HL-60/S4 treated with phorbol 12-myristate 13-acetate at 8.2 ng/mL for 4 days and 3 days (cell line): Measurements from ENCODE around the gene UNC13B.

Experiments used
- in situ Hi-C: fragments of 300-500 bp; cut with MboI; formaldehyde crosslinking; loops from 2 replicates; pipeline ENCODE4 v1.15.0; 2022; ENCODE audit warnings: low sequenced_read_pairs

UNC13B gene

GRCh38 chr9:35318741-35319140 is 156.9 kb downstream of the UNC13B start:
- in situ Hi-C loops = no loop called here

DNA sequence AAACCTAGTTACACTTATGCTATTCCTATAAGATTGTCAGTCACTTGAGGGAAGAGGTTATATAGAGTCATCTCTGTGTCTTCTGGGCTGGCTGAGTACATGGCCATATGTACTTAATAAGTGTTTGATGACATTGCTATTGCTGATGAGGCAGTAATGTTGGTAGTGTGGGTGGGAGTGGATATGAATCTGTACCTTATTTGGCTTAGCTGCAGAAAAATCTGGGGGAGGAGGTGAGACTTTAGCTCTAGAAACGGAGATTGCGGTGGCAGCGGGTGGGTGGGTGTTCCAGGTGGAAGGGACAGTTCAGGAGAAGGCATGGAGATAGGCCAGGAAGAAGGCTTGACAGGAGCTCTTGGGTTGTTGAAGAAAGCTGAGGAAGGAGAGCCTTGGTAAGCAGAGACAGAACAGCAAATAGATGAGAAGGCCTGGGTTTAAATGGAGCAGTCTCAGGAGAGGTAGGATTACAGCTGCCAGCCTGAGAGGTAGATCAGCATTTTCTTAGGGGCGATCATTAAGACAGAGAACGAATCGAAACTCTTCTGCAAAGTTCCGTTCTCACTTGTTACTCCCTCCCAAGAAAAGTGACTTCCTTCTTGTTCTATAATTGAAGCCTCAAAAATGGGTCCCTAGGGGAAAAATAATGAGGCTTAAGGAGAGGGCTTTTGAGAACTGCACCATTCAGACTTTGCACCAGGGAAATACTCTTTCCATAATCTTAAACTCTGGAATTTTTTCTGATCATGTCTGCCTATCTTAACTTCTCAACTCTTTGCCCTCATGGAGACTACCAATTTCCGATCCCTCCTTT is 160.5 kb downstream of the UNC13B start:
- in situ Hi-C loops = no loop called here

DNA sequence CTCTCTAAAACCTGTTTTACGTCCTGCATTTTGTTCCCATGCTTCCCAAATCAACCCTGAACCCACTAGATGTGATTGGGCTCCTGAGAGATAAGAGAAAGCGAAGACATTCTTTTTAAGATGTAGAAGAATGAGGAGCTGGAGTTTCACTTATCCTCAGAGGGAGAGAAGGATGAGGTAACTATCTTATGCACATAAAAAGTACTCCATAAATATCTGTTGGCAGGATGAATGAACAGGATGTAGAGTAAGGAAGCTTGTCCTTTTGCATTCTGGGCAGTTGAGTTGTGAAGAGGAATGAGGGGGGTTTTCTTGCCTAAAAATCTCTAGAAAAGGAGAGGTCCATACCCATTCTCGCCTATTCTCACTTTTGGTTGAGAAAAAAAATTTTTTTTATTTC is 163.2 kb downstream of the UNC13B start:
- in situ Hi-C loops = no loop called here

- in situ Hi-C loops = no loop called here
Observed at GRCh38 chr9:35333551-35333950, 171.7 kb downstream of the UNC13B start.

DNA sequence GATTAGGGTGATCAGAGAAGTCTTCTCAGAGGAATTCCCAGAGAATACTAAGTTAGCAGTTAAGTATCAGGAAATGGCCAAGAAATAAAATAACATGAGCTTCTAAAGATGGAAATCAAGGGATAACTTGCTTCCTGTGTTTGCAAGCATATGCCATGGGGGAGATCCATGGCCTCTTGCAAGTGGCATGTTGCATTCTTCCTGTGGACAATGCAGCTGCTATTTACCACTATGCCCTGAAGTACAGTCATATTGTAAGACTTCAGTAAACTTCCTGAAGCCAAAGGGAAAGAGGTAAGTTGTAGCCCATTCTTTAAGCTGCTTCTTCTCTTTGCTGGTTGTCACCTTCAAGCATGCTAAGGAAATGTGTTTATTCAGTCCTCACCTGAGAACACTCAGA is 173.4 kb downstream of the UNC13B start:
- in situ Hi-C loops = no loop called here

GRCh38 chr9:35338086-35338485 is 176.3 kb downstream of the UNC13B start:
- in situ Hi-C loops = no loop called here

- in situ Hi-C loops = no loop called here
Observed at GRCh38 chr9:35338561-35339274, 176.9 kb downstream of the UNC13B start.

- in situ Hi-C loops = no loop called here
Observed at GRCh38 chr9:35340046-35340445, 178.2 kb downstream of the UNC13B start.

GRCh38 chr9:35341021-35341420 is 179.2 kb downstream of the UNC13B start:
- in situ Hi-C loops = no loop called here

DNA sequence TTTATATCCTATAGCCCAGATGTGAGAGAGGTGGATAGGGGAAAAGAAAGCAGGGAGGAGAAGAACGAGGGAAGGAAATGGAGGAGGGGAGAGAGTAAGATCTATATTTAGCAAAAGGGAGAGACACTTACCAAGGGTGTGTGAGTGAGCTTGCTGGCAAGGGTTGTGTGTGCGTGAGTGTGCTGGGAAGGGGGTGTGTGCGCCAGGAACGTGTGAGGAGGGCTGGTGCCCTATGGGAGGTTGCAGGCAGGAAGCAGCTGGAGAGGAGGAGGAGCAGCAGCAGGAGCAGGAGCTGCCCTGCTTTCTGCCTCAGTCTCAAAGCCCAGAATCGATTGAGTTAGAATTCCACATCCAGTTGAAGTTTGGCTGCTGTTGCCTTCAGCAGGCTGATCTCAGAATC is 179.8 kb downstream of the UNC13B start:
- in situ Hi-C loops = no loop called here

GRCh38 chr9:35342221-35342958 is 180.6 kb downstream of the UNC13B start:
- in situ Hi-C loops = no loop called here

- in situ Hi-C loops = no loop called here
Observed at GRCh38 chr9:35348109-35348508, 186.3 kb downstream of the UNC13B start.

GRCh38 chr9:35349287-35349990 is 187.6 kb downstream of the UNC13B start:
- in situ Hi-C loops = no loop called here

DNA sequence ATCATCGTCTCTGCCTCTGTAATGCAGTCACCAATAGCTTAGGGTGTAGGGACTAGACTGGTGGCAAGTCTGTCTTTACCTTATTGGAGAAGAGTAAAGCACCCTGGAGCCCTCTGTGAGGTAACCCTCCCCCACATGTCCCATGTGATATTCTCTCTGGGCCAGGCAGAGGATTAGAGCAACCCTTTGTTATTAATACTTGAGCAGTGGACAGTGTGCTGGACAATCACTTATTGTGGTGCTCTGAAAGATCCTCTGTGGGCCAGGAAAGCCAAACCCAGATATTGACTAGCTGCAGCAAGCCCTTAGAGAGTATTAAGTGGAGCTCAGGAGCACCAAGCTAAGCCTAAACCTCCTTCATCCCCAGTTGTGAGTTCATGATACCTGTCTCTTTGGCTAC is 188.4 kb downstream of the UNC13B start:
- in situ Hi-C loops = no loop called here

DNA sequence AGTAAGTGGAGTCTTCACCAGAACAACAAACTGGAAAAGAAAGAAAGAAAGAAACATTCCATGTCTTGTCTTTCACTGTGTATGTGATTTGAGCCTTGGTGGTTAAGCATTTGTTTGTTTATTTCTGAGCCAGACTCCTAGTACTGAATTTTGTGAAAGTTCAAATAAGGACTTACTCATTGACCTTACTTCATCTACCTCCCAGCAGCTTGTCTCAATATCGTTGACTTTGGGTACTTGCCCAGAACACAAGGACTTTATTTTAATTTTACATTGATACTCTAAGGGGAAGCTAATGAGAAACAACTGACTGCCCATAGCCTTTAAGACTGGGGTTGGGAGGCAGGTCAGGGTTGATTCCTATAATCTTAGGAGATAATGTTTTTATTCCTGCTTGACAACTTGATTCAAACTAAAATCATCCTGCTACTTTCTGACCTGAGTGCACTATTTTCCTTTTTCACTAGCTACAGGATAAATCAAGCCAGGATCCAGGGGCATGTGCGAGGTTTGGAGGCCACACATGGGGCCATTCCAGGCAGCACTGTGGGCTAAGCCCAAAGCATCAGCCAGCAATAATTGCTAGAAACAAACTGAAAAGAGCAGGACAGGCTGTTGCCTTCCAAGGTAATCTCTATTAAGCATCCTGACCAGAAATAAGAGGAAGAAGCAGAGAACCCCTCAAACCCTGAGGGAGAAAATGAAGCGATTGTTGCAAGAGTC is 189.2 kb downstream of the UNC13B start:
- in situ Hi-C loops = no loop called here

GRCh38 chr9:35353731-35354365 is 192.0 kb downstream of the UNC13B start:
- in situ Hi-C loops = no loop called here

GRCh38 chr9:35355939-35356338 is 194.1 kb downstream of the UNC13B start:
- in situ Hi-C loops = no loop called here

GRCh38 chr9:35357116-35357515 is 195.3 kb downstream of the UNC13B start:
- in situ Hi-C loops = no loop called here

DNA sequence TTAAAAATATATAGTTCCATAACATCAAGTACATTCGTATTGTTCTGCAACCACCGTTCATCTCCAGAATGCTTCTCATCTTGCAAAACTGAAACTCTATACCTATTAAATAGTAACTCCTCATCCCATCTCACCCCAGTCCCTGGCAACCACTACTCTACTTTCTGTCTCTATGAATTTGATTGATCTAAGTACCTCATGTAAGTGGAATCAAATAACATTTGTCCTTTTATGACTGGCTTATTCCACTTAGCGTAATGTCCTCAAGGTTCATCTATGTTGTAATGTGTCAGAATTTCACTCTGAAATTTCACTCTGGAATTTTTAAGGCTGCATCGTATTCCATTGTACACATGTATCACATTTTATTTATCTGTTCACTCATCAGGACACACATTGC is 196.0 kb downstream of the UNC13B start:
- in situ Hi-C loops = no loop called here
